Astrocyte of the cerebellum (primary cell): ENCODE measurements around the gene RAD54L.

ENCODE experiments used
- DNase-seq: peaks from one replicate; pipeline ENCODE4 v3.0.0-alpha.2; 2011; ENCODE audit warnings: low read depth
- H3K4me3 ChIP-seq: 2 replicates; pipeline ENCODE4 v1.5.1; 2011; ENCODE audit warnings: mild to moderate bottlenecking, low read depth, low read length, moderate library complexity
- in situ Hi-C: cut with HindIII; loops from 2 replicates; pipeline ENCODE4 v1.10.0; 2017; ENCODE audit warnings: low sequenced_read_pairs
- TF ChIP-seq, protein P1 (sequence below): IDR thresholded peaks from 2 replicates; pipeline ENCODE4 v1.5.1; 2012; ENCODE audit warnings: low read length, low read depth, moderate library complexity, mild to moderate bottlenecking; ENCODE audit errors: missing control alignments

Gene RAD54L

DNA sequence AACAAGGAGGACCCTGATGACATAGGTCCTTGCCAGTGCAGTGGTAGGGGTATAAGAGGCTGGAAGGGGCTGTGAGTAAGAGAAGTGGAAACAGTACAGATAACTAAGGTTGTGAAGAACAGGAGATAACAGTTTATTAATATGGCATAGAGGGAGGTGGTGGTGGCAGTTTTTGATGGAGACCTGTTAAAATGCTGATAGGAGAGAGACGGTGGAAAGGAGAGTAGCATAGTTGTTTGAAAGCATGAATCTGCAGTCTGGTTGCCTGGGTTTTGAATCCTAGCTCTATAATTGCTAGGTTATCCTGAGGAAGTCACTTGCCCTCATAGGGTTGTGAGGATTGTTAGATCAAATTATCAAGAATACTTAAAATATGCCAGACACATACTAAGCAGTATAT lies 36.5 kb downstream of the RAD54L start:
- DNase-seq: no peak
- in situ Hi-C loops: no loop called here

DNA sequence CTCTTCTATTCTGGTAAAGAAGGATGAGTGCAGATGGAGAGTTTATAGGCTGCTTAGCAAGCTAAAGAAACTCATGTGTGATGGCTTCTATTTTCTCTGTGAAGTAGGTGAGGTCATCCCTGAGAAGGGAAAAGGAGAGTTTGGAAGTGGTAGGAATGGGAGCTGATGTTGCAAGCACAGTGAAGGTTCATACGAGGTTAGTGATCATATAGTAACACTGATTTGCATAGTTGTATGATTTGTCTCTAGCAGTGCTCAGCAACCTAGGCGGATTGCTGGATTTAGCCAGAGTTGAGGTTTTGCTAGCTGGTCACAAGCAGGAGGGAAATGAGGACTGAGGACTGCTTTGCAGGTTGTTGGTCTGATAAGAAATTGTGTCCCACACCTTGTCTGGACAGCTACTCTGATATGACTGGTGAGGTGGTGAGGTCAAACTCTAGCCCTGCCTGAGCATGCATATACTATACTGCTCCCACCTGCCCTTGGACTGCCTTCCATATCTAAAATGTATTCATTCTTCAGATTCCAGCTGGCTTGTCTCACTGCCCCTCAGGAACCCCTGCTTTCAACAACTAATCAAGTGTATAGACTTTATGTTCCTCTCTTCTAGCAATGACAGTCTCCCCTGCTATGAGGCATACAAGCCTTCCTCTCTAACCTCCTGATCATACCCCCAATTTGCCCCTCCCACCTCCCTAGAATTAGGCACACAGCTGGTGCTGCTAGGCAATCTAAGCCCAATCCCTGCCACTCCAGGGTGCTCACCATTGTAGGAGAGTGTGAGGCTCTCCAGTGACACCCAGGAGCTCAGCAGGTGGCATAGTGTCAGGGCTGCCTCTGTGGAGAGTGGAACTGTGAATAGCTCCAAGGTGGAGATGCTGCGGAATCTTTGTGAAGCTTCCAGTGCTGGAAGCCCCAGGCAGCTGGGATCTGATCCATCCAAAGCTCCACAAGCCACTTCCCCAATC lies 37.3 kb downstream of the RAD54L start:
- TF ChIP-seq, protein P1, sequence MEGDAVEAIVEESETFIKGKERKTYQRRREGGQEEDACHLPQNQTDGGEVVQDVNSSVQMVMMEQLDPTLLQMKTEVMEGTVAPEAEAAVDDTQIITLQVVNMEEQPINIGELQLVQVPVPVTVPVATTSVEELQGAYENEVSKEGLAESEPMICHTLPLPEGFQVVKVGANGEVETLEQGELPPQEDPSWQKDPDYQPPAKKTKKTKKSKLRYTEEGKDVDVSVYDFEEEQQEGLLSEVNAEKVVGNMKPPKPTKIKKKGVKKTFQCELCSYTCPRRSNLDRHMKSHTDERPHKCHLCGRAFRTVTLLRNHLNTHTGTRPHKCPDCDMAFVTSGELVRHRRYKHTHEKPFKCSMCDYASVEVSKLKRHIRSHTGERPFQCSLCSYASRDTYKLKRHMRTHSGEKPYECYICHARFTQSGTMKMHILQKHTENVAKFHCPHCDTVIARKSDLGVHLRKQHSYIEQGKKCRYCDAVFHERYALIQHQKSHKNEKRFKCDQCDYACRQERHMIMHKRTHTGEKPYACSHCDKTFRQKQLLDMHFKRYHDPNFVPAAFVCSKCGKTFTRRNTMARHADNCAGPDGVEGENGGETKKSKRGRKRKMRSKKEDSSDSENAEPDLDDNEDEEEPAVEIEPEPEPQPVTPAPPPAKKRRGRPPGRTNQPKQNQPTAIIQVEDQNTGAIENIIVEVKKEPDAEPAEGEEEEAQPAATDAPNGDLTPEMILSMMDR: no peak
- H3K4me3 ChIP-seq: no peak overlapping the region
- in situ Hi-C loops: no loop called here
- DNase-seq: no peak

More for the DNA sequence above, 36.5 kb downstream of the RAD54L start:
- TF ChIP-seq, protein P1: no peak
- no peak overlapping the region for H3K4me3 ChIP-seq

DNA sequence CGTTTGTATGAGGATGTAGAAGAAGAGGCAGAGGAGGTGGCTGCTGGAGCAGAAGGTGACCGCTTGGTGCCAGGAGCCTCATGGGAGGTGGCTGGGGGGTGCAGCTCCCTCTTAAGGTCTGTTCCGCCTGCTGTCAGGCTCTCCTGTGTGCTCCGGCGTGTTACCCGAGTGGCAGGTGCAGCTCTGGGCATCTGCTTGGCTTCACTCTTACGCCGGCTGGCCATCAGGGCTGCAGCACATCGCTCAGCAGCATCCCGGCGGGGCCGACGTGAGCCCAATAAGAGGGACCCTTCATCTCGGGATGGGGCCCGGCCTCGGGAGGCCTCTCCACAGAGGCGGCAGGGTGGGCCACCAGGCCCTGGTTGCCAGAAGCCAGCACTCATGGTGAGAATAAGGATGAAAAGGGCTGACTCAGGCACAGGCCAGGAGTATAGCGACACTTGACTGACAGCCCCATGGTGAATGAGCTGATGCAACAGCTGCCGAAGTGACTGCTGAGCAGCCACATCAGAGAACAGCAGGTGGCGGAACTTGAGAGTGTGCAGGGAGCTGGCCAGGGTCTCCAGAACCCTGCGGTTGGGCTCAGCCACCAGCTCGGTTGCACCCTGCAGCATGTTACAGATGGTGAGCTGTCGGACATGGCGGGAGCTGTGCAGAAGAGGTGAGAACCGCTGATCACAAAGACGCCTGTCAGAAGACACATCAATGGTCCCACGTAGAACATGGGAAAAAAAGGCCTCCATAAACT lies 38.3 kb downstream of the RAD54L start:
- TF ChIP-seq, protein P1: no peak
- in situ Hi-C loops: no loop called here
- H3K4me3 ChIP-seq: no peak overlapping the region
- DNase-seq: no peak

DNA sequence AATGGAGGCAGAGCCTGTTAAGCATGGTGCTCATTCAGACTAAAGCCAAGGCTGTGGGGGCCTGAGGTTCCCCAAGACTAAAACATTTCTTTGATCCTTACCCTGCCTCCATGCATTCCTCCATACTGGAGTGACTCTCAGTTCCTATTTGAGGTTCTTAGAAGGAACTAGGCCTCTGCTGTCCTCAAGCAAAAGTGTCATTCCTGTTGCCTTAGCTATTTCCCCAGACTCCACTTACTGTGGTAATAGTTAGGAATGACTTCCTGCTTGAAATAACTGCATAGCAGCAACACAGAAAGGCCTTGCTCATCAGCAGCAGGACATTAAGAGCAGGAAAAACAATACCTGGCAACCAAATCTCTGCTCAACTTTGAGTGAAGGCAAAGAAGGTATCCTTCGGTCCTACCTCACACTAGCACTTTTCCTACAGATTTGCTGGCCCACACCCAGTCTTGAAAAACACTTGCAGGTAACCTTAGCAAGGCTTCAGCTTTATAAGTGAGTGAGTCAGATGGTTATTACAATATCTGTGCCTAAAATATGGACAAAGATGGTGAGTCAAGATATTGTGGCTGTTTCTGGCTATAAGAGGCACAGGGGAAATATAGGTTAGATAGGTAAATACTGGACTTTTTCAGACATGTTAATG lies 41.0 kb downstream of the RAD54L start:
- no peak overlapping the region for H3K4me3 ChIP-seq
- in situ Hi-C loops: no loop called here
- TF ChIP-seq, protein P1: no peak
- no peak for DNase-seq

DNA sequence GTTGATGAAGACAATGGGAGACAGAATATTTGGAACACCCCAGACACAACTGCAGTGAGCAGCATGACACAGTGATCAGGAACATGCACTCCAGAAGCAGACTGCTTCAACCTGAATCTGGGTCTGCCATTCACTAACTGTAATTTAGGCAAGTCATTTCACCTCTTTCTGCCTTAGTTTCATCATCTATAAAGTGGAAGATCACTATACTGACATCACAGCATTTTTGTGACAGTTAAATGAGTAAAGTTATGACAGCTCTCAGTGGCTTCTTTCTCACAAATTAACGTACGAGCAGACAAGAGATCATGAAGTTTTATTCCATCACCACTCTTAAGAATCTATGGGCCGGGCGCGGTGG lies 41.6 kb downstream of the RAD54L start:
- DNase-seq: no peak
- TF ChIP-seq, protein P1: no peak
- no peak overlapping the region for H3K4me3 ChIP-seq
- in situ Hi-C loops: no loop called here

DNA sequence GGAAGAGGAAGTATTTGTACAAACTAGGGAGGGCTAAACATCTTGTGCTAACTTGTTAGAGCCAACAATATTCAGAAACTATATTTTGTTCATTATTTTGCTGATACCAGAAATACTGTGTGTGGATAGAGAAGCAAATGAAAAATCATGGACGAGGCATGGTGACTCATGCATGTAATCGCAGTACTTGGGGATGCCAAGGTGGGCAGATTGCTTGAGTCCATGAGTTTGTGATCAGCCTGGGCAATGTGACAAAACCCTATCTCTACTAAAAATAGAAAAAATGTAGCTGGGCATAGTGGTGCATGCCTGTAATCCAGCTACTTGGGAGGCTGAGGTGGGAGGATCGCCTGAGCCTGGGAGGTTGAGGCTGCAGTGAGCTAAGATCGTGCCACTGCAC lies 42.4 kb downstream of the RAD54L start:
- H3K4me3 ChIP-seq: no peak overlapping the region
- no peak for DNase-seq
- TF ChIP-seq, protein P1: no peak
- in situ Hi-C loops: no loop called here
